ENCODE data around the gene PHLDA2. TPM values are rescaled to one million over a fixed set of nuclear protein-coding genes. Genes with fewer than 3 reads are reported as not detected.
A peak's percentile ranks its signal among the peaks of the same experiment; 100 is the strongest.
"Not testable (repeated sequence)": the region's sequence is repeated elsewhere in the genome, so short reads cannot be mapped to it uniquely, and the experiment has no call there.

Gene PHLDA2
- total and polyA plus RNA-seq, 9 of the 15 experiments (the other 6 are each of a cell fraction or from before 2014, with no cell fraction given): 0.43 to 42.4 (median 4.7) TPM

DNA sequence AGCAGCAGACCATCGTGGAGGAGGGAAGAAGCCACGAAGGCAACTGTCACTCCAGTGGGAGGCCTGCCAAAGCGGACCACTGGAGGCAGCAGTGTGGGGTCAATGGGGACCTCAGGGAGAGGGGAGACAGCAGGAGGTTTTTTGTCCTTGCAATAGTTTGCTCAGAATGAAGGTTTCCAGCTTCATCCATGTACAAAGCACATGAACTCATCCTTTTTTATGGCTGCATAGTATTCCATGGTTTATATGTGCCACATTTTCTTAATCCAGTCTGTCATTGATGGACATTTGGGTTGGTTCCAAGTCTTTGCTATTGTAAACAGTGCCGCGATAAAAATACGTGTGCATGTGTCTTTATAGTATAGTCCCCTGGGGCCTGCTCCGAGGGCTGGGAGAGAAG is 23.9 kb downstream of the PHLDA2 start:
- CTCF ChIA-PET (ENCODE audit: low intra/inter-chr PET ratio); H3K27me3 ChIP-seq (ENCODE audit: control insufficient read depth in 2 of 2, insufficient read depth in 2 of 2, low read length in 2 of 2); BruUV-seq (replicated peaks); H3K4me2 ChIP-seq (ENCODE audit: insufficient read depth, low read length); FAIRE-seq; H3K36me3 ChIP-seq (ENCODE audit: control insufficient read depth, insufficient read depth, low read length); H3K4me3 ChIP-seq; H3K27ac ChIP-seq (ENCODE audit: extremely low read depth, low read depth, low read length); DNase-seq (ENCODE audit: extremely low read depth in 1 of 4, low spot score in 3 of 4); in situ Hi-C loops (cut with MboI); H3K9me3 ChIP-seq (replicated peaks; ENCODE audit: control insufficient read depth, insufficient read depth, low read depth, low read length); H3K9me1 ChIP-seq (ENCODE audit: control insufficient read depth, insufficient read depth, low read length); H2AFZ ChIP-seq (ENCODE audit: low read depth, low read length); H4K20me1 ChIP-seq (replicated peaks; ENCODE audit: control insufficient read depth, insufficient read depth, low read length); H3K9ac ChIP-seq (ENCODE audit: insufficient read depth in 1 of 2, low read depth in 2 of 2, low read length in 2 of 2); ATAC-seq; H3K79me2 ChIP-seq (ENCODE audit: control insufficient read depth, insufficient read depth, low read length); intact Hi-C loops (cut with micrococcal nuclease): not testable (repeated sequence)
- TF ChIP-seq BCOR (IDR thresholded peaks at IDR 0.05): 0 out of 2 replicates have a peak, but pooled peaks have one; percentile 35
- peak; percentile 97 for TF ChIP-seq ZNF146 (CRISPR knock-in tag; IDR thresholded peaks at IDR 0.05; ENCODE audit: unreplicated experiment)
- 0 out of 2 replicates have a peak, but pooled peaks have one; percentile 14 for TF ChIP-seq NFIC (IDR thresholded peaks at IDR 0.05)
- POLR2A ChIA-PET: interaction anchor here (1.0 kb wide), 1 partner anchor 351 kb away, joined by 3 read pairs; no protein-coding TSS in a partner anchor
- WGBS (ENCODE audit: insufficient coverage, low coverage, missing lambda C conversion rate): 63% methylated on average over 5 of the region's 7 CpGs
- H3K4me1 ChIP-seq (replicated peaks in 1 of 2; ENCODE audit: control insufficient read depth in 2 of 2, insufficient read depth in 2 of 2, low read length in 2 of 2): peaks cover 21 to 61% of the 10 kb centered on the region in 2 experiments; a peak in 4 of 5 replicates

DNA sequence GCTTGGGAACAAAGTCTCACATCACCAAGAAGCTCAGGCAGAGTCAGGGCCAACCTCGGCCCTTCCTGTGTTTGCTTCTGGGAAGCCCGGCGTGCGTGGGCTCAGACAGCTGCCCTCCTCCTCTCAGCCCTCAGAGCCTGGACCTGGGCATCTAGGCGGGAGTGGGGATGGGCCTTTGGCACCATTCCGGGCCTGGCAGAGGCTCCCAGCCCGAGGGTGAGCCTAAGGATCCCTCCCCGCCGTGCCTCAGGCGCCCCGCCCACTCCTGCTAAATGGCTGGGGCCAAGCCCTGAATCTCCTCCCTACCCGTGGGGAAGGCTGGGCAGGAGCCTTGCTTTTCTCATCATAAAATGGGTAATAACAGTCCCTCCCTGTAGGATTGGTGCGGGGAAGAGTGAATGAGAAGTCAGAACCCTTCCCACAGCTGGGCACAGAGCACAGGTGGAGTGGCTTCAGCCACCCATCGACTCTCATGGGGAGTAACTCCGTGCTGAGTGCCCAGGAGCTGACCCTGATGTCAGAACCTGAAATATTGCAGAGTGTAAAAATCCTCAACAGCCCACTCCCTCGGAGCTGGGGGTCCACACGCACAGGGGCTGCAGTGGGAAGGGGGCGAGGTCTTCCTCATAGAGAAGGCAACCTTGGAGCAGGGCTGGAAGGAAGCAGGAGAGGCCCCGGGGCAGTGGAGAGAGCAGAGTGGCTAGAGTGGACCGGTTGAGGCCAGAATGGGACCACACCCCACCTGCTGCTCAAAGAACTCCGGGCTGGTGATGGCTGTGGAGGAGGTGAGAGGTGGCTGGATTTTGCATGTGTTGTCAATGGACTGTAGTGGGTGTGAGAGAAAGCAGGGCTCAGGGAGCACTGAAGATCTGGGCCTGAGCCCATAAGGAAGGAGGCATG is 24.8 kb downstream of the PHLDA2 start:
- POLR2A ChIA-PET: interaction anchor here (0.7 to 1.0 kb wide), 2 partner anchors 13 to 350 kb away, joined by 3 read pairs; no protein-coding TSS in a partner anchor
- TF ChIP-seq, protein P1, sequence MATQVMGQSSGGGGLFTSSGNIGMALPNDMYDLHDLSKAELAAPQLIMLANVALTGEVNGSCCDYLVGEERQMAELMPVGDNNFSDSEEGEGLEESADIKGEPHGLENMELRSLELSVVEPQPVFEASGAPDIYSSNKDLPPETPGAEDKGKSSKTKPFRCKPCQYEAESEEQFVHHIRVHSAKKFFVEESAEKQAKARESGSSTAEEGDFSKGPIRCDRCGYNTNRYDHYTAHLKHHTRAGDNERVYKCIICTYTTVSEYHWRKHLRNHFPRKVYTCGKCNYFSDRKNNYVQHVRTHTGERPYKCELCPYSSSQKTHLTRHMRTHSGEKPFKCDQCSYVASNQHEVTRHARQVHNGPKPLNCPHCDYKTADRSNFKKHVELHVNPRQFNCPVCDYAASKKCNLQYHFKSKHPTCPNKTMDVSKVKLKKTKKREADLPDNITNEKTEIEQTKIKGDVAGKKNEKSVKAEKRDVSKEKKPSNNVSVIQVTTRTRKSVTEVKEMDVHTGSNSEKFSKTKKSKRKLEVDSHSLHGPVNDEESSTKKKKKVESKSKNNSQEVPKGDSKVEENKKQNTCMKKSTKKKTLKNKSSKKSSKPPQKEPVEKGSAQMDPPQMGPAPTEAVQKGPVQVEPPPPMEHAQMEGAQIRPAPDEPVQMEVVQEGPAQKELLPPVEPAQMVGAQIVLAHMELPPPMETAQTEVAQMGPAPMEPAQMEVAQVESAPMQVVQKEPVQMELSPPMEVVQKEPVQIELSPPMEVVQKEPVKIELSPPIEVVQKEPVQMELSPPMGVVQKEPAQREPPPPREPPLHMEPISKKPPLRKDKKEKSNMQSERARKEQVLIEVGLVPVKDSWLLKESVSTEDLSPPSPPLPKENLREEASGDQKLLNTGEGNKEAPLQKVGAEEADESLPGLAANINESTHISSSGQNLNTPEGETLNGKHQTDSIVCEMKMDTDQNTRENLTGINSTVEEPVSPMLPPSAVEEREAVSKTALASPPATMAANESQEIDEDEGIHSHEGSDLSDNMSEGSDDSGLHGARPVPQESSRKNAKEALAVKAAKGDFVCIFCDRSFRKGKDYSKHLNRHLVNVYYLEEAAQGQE (IDR thresholded peaks at IDR 0.05; ENCODE audit: borderline replicate concordance): 0 out of 2 replicates have a peak, but pooled peaks have one; percentile 25
- TF ChIP-seq, protein P1 (CRISPR knock-in tag; IDR thresholded peaks at IDR 0.05; ENCODE audit: low read depth): no peak
- TF ChIP-seq KLF13 (tag; IDR thresholded peaks at IDR 0.05; ENCODE audit: borderline replicate concordance, low read depth): peak; percentile 44; the same call in 1 of the 2 replicates

More for the DNA sequence above, 24.8 kb downstream of the PHLDA2 start:
- no peaks in the 10 kb centered on the region for H3K9me3 ChIP-seq (replicated peaks; ENCODE audit: control insufficient read depth, insufficient read depth, low read depth, low read length)
- no peak overlapping the region for H3K27ac ChIP-seq (ENCODE audit: extremely low read depth, low read depth, low read length)
- DNase-seq (ENCODE audit: extremely low read depth in 1 of 4, low spot score in 3 of 4) (no peak), FAIRE-seq (no peak), ATAC-seq (no peak)
- intact Hi-C loops (cut with micrococcal nuclease): no loop called here
- H3K36me3 ChIP-seq (ENCODE audit: control insufficient read depth, insufficient read depth, low read length): no peaks in the 10 kb centered on the region
- peaks cover 21 to 59% of the 10 kb centered on the region in 2 experiments; a peak in 4 of 5 replicates for H3K4me1 ChIP-seq (replicated peaks in 1 of 2; ENCODE audit: control insufficient read depth in 2 of 2, insufficient read depth in 2 of 2, low read length in 2 of 2)
- H4K20me1 ChIP-seq (replicated peaks; ENCODE audit: control insufficient read depth, insufficient read depth, low read length): no peaks in the 10 kb centered on the region
- CTCF ChIA-PET (ENCODE audit: low intra/inter-chr PET ratio): no interaction called here
- WGBS (ENCODE audit: insufficient coverage, low coverage, missing lambda C conversion rate): 55% methylated on average over 14 of the region's 21 CpGs
- H3K9ac ChIP-seq (ENCODE audit: insufficient read depth in 1 of 2, low read depth in 2 of 2, low read length in 2 of 2): peak overlapping the region in 1 of 2 experiments; percentile 45; a peak in 2 of 4 replicates
- no TSS peak for BruUV-seq (replicated peaks)
- no peak overlapping the region for H3K4me2 ChIP-seq (ENCODE audit: insufficient read depth, low read length)
- no peaks in the 10 kb centered on the region for H3K27me3 ChIP-seq (ENCODE audit: control insufficient read depth in 2 of 2, insufficient read depth in 2 of 2, low read length in 2 of 2)
- no peak overlapping the region for H3K4me3 ChIP-seq
- H3K9me1 ChIP-seq (ENCODE audit: control insufficient read depth, insufficient read depth, low read length): no peaks in the 10 kb centered on the region
- H2AFZ ChIP-seq (ENCODE audit: low read depth, low read length): no peak overlapping the region
- H3K79me2 ChIP-seq (ENCODE audit: control insufficient read depth, insufficient read depth, low read length): 0 out of 3 replicates have a peak, but pooled peaks cover 2% of the 10 kb centered on the region
- in situ Hi-C loops (cut with MboI): no loop called here

Data from K562 (cell line).